Vein endothelial cell (primary cell): Measurements from ENCODE around the gene RNASEL. TPM values are rescaled to one million over a fixed set of nuclear protein-coding genes. Genes with fewer than 3 reads are reported as not detected.

Experiments
- small RNA-seq: library from RNA; depleted of rRNA; stranded (forward); fragments of <200 nt; gene quantifications from one replicate; pipeline ENCODE3, GENCODE V24; 2012
- total RNA-seq: library from RNA; depleted of rRNA; stranded (reverse); fragments of >200 nt; gene quantifications from 2 replicates; pipeline ENCODE4 v1.2.3, GENCODE V29; 2012

Gene RNASEL, protein sequence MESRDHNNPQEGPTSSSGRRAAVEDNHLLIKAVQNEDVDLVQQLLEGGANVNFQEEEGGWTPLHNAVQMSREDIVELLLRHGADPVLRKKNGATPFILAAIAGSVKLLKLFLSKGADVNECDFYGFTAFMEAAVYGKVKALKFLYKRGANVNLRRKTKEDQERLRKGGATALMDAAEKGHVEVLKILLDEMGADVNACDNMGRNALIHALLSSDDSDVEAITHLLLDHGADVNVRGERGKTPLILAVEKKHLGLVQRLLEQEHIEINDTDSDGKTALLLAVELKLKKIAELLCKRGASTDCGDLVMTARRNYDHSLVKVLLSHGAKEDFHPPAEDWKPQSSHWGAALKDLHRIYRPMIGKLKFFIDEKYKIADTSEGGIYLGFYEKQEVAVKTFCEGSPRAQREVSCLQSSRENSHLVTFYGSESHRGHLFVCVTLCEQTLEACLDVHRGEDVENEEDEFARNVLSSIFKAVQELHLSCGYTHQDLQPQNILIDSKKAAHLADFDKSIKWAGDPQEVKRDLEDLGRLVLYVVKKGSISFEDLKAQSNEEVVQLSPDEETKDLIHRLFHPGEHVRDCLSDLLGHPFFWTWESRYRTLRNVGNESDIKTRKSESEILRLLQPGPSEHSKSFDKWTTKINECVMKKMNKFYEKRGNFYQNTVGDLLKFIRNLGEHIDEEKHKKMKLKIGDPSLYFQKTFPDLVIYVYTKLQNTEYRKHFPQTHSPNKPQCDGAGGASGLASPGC
- total RNA-seq = 1.3 and 1.7 TPM in 2 replicates

GRCh38 chr1:182588500-182589396 is at the start of gene RNASEL:
Gene RNASEL (minus strand): TSS chr1:182589256. CDS start chr1:182586806, 2,450 bp downstream.

GRCh38 chr1:182604175-182605164 is 15.4 kb upstream of the RNASEL start, which contains the start of gene RGS16:
Gene RGS16 (minus strand): TSS chr1:182604389. CDS start chr1:182604259, 130 bp downstream.

Small RNAs within 50 kb of the gene (small RNA-seq; reads per million reads assigned to genes)
- not detected for gene RF00017

Other genes starting within 250 kb of the RNASEL start
- 294 and 295 TPM in 2 replicates for gene GLUL, start 197.5 kb downstream of the RNASEL start, total RNA-seq
- not detected in 2 replicates for gene TEDDM1, start 188.6 kb downstream of the RNASEL start, total RNA-seq
- gene RGSL1, start 139.1 kb downstream of the RNASEL start, total RNA-seq = 0.65 TPM in 1 of 2 replicates, not detected in the other
- 0.19 and 0.33 TPM in 2 replicates for gene RGS16, start 15.1 kb upstream of the RNASEL start, total RNA-seq
- gene RGS8, start 95.3 kb upstream of the RNASEL start, total RNA-seq = not detected in 2 replicates
- gene NPL, start 200.5 kb upstream of the RNASEL start, total RNA-seq = 1.3 and 2.2 TPM in 2 replicates